AG08396 (cell line): ENCODE data around the gene NKG7.

Experiments used
- DNase-seq: peaks from one replicate; pipeline ENCODE4 v3.0.0; 2012; ENCODE audit warnings: low spot score, mixed read lengths

Gene NKG7

DNA sequence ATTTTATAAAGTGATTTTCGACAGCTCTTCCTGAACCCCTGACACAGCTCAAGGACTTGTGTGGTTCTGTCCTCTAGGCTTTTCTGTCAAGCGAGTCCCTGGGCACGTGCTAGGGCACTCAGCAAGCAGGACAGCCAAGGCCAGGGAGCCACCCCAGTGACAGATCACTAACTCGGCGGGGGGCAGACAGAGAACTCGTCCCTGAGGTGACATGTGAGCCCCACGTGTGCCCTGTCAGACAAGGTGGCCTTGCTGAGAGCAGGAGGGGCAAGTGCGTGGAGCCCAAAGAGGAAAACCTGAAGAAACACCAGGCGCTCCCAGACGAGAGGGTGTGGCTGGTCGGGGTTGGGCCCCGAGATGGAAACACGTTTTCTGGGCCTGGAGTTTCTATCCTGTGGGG lies 11.2 kb downstream of the NKG7 start:
- no peak for DNase-seq

DNA sequence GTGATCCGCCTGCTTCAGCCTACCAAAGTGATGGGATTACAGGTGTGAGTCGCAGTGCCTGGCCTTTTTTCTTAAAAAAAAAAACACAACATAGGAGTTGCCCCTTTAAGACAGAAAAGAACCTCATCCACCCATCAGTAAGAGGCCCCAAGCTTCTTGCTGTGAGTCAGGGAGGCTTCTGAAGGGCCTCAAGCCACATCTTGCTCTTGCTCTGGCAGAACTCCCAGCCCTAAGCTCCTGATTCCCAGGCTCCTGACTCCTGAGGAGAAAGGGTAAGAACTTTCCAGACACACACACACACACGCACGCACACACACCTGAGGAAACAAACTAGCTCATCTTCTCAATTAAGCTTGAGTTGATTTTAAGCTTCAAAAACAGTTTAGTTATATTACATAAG lies 13.2 kb downstream of the NKG7 start:
- DNase-seq, result peak; percentile 72

DNA sequence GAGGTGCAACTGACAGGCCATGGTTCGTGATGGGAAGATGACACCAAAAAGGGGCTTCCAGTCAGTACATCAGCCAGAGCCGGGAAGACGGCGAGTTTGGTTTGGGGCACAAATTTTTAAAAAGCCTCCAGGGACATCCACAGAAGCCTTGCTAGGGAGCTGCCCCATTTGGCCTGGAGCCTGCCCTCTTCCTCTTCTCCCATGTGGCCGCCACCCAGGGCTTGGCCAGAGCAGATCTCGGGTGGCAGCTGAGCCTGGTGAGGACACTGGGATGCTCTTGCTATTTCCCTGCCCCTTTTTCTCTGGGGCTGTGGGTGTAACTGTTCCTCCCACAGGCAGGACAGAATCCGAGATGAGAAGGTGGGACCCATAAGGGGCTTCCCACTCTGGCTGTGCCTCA lies 14.5 kb downstream of the NKG7 start:
- no peak for DNase-seq

DNA sequence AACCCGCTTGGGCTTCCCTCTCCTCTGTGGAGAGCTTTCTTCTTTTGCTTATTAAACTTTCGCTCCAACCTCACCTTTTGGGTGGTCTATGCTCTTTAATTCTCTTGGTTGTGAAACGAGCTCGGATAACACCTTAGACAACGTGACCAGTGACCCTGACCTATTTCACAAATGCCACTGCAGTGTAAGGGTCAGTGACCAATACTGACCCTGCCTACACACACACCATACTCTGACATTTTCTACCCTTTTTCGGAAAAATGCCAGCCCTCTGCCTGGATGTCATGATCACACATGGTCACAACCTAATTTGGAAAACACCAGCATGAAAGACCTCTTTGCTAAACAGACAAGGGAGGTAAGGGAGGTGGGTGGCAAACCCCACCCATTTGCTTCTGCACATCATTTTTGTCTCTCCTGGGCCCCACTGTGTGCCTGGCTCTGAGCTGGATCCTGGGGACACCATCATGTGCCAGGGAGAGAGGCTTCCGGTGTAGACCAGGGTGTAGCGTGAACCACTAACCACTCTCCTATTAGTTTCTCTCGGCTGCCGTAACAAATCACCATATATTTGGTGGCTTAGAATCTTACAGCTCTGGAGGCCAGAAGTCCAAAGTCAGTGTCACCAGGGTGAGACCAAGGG lies 16.2 kb downstream of the NKG7 start:
- DNase-seq, result no peak

DNA sequence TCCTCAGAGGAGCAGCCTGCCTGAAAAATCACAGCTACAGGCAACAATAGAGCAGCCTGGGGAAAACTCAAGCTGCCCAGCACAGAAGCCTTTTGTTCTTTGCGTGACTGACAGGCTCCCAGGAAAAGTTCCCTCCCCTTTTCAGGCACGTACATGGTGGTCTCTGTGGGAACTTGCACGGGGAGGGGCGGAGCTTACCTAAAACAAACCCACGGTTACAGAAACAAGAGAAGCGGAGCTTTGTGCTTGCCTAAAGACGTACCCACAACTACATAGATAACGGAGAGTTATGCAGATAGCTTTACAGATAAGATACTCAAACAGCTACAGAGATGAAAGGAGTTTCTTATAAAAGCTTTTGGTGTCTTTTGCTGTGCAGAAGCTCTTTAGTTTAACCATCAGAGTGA lies 17.7 kb downstream of the NKG7 start:
- no peak for DNase-seq

DNA sequence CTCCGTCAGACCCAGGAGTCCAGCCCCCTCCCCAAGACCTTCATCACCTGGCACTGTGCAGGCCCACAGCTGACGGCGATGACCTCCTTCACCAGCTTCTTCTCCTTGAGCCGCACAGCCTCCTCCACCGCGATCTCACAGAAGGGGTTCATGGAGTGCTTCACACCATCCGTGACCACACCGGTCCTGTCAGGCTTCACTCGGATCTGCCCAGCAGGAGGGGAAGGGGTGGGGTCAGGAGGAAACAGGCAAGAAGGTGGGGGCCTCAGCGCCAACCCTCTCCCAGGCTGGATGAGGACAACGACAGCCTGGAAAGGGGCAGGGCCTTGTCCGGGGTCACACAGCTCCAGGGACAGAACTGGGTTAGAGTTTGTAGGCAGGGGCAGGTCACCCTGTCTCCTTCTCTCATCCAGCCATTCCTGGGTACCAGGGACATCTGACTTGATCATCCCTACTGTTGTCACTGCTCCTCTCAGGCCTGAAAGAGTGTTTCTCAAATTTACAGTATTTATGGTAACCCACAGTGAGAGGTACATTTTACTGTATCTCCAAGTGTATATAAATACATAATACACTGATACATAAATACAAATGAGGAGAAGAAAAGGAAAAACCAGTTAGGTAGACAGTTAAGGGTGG lies 18.2 kb downstream of the NKG7 start:
- DNase-seq, result no peak

DNA sequence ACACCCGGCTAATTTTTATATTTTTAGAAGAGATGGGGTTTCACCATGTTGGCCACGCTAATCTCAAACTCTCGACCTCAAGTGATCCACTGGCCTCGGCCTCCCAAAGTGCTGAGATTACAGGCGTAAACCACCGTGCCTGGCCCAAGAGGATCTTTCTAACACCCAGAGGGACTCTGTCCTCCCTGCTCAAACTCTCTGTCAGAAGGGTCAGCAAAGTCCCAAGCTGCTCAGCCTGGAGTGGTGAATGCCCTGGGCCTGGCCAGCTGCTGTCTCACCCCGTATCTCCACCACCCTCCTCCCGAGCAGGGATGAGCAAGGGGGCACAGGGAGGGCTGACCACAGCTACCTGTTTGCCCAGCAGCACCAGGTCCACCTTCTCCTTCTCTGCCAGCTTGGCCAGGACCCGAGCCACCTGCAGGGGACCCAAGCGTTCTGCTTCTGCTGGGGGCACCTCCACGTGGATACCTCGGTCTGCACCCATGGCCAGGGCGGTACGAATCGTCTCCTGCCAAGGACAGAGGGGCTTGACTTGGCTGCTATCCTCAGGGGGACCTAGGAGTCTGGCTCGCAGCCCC lies 19.6 kb downstream of the NKG7 start:
- DNase-seq, result no peak

DNA sequence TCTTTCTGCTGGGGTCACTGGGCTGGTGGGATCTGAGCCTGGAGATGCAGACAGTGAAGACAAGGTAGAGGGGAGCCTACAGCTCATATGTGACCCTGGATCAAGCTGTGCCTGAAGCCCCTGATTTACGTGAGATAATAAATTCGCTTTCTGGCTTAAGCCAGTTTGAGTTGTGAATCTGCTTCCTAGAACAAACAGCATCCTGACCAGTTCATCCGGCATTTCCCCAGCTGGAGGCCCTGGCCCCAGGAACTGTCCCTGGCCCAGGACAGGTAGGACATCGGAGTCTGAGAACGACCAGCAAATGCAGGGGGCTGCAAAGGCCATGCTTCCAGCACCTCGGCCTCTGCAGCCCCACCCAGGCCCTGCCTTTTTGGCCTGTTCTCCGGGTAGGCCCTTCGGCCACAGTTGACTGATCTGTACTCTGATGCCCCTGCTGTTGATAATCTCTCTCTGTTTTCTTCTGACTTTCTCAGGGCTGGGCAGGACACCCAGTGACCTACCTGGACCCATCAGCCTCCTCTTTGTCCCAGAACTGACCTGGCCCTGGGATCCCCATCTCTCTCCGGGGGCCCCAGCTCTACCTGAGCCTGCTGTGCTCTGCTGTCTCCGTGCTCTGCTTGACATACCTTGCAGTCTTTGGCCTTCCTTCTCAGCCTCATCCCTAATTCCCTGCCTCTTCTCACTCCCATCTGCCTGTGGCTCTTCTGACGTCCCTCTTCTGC lies 21.0 kb downstream of the NKG7 start:
- no peak for DNase-seq

DNA sequence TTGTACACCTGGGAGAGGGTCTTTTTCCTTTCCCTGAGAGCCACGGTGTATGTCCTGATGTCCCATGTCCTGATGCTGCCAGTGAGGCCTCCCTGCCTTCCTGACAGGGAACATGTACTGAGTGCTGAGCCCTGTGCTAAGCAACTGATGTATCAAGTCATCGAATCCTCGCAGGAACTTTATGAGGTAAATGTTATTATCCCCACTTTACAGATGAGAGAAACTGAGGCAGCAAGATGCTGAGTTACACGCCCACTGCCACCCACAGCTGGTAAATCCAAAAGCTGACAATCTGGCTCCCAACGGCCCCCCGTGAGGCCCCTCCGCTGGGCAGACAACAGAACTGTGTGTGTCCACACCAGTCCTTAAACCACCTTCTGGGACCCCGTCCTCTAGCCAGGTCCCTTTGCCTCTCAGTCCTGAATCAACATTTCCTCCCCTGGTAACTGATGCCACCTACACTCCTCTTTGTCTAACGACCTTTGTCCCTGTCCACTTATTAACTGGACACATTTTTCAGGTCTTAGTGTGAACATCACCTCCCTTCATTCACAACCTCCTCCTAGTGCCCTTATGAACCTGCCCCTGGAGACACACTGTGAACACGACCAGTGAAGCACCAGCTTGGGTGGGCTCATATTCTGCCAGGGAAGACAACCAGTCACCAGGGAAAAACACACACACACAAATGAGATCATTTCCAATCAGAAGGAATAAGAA lies 25.1 kb downstream of the NKG7 start:
- DNase-seq, result no peak

DNA sequence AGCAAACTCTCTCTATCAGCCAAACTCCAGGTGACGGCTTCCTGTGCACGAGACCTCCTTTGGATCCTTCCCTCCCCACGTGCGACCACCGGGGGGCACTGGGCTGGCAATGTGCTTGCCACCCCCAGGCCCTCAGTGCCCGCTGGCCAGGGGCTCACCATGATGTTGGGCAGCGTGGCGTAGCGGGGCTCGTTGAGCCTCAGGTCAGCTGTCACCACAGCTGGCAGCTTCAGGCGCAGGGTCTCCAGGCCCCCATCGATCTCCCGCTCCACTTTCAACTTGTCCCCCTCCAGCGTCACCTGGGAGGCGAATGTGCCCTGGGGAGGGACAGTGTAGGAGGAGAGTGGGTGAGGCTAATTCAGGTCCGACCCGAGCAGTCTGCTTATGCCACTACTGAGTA lies 25.7 kb downstream of the NKG7 start:
- no peak for DNase-seq

DNA sequence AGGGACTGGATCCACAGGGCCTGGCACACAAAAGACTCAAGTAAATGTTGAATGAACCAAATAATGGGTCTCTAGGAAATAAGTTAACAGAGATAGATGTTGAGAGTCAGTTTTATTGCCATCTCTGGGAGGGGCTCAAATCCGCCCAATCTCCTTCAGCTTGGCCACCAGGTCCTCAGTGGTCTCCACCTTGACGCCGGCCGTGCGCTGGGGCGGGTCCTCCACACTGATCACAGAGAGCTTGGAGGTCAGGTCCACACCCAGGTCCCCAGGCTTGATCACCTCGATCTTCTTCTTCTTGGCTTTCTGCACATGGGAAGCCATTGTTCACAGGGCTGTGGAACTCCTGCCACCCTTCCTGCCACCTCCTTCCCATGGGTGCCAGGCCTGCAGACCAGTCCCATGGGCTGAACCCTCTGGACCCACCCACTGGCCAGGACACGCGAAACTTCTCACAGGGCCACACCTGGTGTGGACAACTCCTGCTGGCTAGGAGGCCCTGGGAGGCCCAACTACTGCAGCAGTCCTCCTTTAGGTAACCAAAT lies 27.3 kb downstream of the NKG7 start:
- DNase-seq, result no peak

DNA sequence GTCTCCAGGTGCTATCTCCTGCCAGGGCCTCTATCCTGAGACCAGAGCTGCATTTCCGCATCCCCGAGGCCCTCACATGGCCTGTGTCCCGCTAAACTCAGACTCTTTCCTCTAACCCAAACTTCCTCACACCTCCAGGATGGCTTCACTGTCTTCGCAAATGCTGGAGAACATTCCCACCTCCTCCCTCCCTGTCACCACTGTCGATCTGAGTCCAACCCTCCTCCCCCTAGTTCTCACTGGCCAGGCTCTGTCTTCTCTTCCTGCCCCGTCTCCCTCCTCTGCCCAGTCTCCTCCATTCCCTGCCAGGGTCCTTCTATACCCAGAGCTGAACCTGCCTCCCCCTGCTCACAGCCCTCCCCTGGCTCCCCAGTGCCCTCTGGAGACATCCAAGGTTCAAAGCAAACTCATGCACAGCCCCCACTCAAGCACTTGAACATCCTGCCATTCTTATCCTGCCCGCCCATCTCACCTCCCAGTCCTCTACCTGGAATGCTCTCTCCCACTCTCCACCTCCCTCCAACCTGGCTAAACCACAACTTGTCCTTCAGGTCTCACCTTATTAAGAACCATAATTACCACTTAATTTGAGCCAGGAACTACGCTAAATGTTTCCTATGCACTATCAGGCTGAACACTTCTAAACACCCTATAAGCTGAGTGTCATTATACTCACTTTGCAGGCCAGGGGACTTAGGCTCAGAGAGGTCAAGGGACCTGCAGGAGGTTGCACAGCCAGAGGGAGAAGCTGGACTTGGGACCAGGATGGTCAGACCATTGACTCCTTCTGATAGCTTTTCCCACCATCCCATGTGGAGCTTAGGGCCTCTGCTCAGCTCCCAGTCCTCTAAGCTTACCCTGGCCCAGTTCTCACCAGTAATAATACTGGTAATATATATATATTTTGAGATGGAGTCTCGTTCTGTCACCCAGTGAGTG lies 29.6 kb downstream of the NKG7 start:
- DNase-seq, result no peak

DNA sequence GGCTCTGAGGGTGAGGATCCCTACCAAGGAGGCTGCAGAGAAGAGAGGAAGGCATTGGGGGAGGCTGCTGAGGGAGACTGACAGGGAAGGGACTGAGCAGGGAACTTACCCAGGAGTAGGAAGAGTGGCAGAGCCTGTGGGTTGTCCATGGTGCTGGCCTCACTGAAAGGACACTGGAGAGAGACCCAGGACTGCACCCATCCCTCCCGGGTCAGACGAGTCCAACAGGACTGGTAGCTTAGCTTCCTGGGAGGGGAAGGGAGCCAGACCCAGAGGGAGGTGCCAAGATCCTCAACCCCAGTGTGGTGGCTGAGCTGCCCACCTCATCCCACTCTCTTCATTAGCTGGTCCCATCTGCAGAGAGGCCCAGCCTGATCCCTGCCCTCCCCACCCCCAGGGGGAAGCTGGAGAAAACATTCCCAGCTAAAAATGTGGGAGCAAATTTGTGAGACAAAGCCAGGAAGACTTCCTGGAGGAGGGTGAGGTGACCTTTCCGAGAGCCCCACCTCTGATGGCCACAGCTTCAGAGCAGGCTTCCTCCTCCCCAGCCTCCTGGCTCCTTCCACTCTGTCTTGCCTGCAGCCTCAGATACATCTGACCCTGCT lies 30.4 kb downstream of the NKG7 start, which contains the start of gene VSIG10L:
Gene VSIG10L, minus strand, starts transcription at position 164 of the 605 bp plus-strand sequence. Its CDS starts 15 bp downstream, at position 149.
- no peak for DNase-seq

DNA sequence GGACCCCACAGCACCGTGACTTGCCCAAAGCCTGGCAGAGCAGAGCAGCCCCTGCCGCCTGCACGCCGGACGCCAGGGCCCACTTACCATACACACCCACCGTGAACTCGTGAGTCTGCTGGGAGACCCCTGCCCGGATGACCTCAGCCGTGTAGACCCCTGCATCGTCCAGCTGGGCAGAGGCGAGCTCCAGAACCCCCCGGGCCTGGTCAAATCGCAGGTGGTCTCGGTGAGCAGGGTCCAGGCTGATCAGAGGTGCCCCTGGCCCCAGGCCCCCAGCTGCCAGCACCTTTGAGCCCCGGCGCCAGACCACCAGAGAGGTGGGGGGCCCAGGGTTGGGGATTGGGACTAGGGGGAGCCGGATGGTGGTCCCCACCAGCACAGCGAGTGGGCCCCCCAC lies 31.4 kb downstream of the NKG7 start:
- no peak for DNase-seq

DNA sequence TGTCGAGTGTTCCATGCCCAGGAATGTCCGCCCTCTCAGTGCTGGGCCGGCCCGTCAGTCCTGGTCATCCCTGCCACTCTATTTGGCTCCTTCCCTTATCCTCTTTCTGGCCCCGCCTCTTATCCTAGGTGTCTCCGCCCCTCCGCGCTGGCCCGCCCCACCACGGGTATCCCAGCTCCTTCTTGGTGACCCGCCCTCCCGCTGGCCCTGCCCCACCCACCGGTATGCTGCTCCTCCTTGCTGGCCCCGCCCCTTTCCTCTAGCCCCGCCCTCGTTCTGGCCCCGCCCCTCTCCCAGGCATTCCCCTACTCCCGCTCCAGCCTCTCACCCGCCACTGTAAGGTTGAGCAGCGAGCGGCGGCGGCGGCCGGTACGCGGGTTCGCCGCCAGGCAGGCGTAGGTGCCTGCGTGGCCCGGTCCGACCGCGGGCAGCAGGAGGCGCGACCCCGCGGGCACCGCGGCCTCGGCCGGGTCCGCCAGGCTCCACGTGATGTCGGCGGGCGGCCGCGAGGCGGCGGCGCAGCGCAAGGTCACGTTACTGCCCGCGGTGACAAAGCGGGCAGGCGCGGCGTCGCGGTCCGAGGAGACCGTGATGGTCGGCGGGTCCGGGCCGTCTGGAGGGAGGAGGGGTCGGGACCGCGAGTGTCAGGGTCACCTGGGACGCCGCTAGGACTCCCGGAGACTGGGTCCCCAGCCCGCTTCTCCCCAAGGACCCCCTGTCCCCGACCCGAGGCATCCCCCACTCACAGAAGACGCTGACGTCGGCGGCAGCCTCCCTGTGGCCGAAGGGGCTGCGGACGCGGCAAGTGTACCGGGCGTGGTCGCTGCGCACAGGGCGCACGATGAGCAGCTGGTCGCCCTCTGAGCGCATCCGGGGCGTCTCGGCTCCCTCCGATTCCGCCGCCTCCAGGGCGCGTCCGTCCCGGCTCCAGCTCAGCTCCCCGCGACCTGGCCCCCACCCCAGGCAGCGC lies 32.5 kb downstream of the NKG7 start:
- DNase-seq, result peak; percentile 100

DNA sequence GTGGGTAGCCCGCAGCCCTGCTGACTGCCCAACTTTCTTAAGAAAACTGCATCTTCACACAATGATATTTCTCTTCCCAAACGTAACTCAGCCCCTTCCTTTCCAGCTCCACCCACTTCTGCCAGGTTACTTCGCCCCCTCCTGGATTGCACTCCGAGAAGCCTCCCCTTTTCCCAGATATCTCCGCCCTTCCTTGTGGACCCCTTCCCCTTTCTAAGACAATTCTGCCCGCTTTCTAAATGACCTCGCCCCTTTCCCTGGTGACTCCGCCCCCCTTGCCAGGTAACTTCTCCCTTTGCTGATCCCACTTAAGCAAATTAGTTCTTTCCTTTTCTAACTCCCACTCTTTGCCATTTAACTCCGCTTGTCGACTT lies 33.2 kb downstream of the NKG7 start:
- DNase-seq, result no peak

DNA sequence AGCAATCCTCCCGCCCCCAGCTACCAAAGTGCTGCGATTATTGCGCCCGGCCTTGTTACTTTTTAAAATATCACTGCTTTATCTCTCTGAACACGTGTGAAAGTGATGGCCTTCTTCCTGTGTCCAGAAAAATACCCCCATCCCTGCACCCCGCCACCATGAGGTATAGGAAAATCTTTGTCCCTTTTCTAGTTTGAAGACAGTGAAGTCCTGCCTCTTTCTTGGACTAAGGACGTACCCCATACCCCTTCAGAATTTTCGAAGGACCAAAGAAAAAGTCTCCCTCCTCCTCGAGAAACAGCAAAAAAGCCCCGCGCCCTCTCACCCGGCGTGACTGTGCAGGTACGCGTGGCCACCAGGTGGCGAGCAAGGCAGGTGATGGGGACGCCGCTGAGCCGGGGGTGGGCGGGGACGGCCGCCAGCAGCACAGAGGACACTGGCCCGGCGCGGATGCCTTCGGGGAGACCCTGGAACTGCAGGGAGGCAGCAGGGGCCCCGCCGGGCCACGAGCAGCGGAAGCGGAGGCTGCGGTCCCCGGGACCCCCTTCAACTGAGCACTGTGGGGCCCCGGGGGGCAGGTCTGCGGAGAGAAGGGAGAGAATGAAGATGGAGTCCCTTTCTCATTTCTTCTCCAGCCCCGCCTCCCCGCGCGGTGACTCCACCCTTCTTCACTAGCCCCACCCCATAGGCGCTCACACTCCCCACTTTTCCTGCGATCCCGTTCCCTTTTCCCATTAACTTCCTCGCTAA lies 33.7 kb downstream of the NKG7 start:
- peak; percentile 90 for DNase-seq

DNA sequence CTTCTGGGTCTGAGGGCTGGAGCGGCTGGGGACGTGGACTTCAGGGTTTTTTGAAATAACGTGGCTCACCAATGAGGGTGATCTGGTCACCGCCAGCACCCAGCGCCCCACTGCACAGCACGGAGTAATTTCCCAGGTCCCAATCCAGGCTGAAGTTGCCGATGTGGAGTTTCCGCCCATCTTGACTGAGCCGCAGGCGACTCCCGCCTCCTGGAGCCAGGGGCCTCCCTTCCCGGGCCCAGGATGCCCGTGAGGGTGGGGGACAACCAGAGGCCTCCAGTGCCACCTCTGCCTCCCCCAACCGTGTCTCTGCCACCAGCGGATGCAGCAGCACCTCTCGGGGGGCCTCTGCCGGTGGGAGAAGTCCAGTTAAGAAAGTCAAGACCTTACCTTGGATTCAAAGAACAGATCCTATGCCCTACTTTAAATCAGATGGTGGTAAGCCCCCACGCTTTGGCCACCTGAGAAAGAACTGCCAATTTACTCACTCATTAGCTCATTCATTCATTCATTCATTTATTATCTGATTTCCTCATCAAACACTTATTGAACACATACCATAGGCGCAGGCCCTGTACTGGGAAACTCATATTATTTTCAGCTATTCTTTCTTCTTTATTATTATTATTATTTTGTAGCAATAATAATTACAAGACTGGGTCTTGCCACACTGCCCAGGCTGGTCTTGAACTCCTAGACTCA lies 34.4 kb downstream of the NKG7 start:
- DNase-seq, result no peak
